Amniotic epithelial cell (primary cell): ENCODE results near the gene EIF2S1.
"Not testable (repeated sequence)": the region's sequence is repeated elsewhere in the genome, so short reads cannot be mapped to it uniquely, and the experiment has no call there.

Source experiments
- DNase-seq: peaks from one replicate; pipeline ENCODE4 v3.0.0-alpha.2; 2010; ENCODE audit warnings: low read depth

EIF2S1 gene

GRCh38 chr14:67371247-67372148, 11.4 kb downstream of the EIF2S1 start:
- DNase-seq = peak; percentile 72

GRCh38 chr14:67372833-67373232, 12.7 kb downstream of the EIF2S1 start:
- no peak for DNase-seq

DNA sequence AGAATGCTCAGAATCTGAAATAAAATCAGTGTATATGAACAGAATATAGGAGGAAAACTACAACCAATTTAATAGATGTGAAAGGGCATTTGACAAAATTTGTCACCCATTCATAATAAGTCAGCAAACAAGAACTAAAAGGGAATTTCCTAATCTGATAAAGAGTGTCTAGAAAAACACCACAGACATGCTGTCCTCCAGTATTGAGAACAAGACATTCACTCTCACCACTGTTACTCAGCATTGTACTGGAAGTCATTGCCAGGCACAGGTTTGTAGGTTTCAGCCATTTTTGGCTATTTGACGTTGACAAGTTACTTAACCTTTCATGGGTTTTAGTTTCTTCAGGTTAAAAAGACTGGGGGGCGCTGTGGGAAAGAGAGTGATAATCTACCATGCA, 13.2 kb downstream of the EIF2S1 start:
- peak; percentile 45 for DNase-seq

DNA sequence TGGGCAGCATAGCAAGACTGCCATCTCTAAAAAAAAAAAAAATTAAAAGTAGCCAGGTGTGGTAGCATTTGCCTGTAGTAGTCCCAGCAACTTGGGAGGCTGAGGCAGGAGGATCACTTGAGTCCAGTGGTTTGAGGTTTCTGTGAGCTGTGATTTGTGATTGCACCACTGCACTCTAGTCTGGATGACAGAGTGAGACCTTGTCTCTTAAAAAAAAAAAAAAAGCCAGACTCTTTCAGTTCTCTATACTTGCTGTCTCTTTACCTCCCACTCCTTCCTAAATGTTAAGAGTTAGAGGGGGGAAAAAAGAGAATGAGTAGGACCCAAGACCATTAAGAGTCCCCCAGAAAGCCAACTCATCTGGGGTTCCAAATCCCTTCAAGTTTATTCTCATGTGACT, 17.8 kb downstream of the EIF2S1 start:
- peak; percentile 15 for DNase-seq

DNA sequence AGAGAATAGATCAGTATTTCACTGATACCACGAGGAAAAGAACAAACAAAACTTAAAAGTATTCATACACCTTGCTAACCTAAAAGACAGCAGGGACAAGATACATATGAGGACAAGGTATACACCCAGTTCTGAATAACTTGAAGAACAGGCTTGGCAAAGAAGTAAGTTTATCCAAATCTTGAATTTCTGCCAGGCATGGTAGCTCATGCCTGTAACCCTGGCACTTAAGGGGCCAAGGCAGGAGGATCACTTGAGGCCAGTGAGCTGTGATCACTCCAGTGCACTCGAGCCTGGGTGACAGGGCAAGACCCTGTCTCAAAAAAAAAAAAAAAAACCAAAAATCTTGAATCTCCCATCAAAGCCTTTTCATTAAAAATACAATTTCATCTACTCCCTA, 25.0 kb downstream of the EIF2S1 start:
- no peak for DNase-seq

GRCh38 chr14:67385618-67386017, 25.5 kb downstream of the EIF2S1 start:
- no peak for DNase-seq

DNA sequence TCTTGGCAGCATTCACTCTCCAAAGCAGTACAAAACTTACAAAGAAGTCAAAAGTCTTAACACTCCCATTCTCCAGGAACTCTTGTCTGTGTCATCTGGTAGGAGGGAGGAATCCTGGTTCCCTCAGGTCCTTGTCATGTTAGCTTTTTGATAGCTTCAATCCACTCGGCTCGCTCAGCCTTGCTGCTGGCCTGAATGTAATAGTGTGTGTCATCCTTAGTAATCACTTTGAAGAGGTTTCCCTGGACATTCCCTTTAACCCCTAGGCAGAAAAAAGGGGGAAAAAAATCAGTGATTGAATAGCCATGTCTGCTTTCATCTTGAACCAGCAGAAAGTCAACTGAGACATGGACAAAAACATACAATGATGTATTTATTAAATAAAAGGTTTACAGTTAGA, 27.1 kb downstream of the EIF2S1 start:
- DNase-seq = no peak

GRCh38 chr14:67389275-67389674, 29.1 kb downstream of the EIF2S1 start:
- DNase-seq = no peak

DNA sequence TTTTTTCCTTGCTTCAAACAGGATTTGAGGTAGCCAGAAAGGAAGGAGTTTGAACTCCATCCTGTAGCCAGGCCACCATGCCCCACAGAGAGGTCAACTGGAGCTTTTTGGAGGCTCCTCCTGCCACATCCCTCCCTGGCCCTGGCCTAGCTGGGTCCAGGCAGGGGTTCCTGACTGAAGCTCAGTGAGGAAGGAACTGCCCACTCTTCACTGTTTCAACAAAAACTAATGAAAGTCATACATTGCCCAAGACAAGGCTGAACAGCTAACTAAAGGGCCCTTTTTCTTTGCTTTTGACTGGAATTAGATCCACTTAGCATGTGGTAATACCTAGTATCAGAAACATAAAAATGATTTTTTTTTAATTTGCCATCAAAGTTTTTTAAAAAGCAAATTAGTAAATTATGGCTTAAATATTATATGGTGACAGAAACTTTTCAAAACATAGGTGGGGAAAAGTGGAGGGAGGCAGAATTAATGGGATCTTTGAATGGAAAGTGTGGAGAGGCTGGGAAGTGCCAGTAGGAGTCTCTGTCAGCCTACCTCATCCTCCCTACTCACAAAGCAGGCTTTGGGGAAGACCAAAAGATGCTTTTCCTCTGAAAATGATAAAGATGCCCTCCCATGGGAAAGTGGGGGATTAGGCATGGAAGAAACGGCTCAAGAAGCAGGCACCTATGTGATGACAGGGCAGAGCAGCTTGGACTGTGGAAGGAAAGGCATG, 29.8 kb downstream of the EIF2S1 start:
- no peak for DNase-seq

GRCh38 chr14:67391268-67391667, 31.1 kb downstream of the EIF2S1 start:
- no peak for DNase-seq

DNA sequence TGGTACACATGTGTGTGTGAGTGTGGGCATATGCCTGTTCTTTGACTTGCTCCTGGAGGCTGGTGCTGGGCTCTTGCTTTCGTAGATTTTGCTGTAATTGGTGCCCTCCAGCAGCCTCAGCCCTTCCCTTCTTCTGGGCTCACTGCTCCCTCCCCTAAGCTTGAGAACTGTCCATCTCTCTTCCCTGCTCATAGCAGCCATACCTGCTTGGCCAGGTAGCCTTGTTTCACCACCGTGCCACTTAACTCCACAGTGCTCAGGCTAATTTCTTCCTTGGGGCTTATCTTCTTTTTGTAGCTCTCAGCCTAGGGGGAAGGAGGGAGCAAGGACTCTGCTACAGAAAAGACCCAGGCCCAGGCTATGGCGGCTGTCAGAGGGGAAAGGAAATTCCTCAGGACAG, 32.0 kb downstream of the EIF2S1 start:
- no peak for DNase-seq

GRCh38 chr14:67392800-67393199, 32.7 kb downstream of the EIF2S1 start:
- DNase-seq = no peak

DNA sequence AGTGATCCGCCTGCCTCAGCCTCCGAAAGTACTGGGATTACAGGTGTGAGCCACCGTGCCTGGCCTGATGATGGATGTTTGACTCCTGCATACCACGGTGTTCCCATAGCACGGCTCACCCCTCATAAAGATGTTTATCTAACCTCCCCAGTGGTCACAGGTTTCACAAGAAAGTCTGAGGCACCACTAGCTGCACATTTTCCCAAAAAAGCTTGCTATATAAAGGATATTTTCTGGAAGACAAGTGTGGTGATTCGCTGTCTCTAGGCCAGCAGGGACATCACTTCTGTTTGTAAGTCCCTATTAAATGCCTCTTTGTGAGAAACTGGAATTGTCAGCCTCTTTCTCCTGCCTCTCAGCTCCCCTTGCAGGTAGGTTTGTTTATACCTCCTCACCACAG, 33.6 kb downstream of the EIF2S1 start:
- DNase-seq = peak; percentile 41

GRCh38 chr14:67395086-67395875, 35.2 kb downstream of the EIF2S1 start:
- DNase-seq = no peak

DNA sequence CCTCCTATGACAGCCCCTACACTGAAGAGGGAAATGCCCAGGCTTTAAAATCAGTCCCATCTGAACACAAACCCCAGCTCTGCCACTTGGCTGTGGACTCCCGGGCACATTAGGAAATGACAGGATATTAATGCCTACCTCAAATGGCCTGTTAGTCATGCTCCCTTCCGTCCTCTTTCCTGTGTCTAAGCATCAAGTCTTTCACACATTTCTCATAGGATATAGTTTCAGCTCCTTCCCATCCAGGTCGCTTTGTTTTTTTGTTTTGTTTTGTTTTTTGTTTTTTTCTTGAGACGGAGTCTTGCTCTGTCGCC, 35.7 kb downstream of the EIF2S1 start:
- peak; percentile 21 for DNase-seq

- peak; percentile 82 for DNase-seq
Measured at GRCh38 chr14:67396381-67396970, 36.3 kb downstream of the EIF2S1 start.

DNA sequence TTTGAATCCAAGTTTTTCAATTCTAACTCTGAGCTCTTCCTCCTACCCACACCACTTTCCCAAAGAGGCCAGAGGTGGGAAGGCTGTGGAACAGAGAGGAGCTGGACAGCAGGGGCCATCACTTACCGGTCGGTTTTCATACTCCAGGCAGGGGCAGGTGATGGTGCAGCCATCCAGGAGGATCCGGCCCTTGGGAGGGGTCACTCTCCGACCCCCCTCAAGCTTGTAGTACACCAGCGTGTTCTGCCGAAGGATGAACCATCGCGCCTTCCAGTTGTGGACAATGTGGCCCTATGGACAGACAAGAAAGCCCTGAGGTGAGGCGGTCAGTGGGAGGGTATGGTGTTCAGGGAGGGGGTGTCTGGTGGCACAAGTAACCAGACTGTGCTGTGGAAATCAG, 37.4 kb downstream of the EIF2S1 start:
- DNase-seq = no peak

GRCh38 chr14:67400434-67400833, 40.3 kb downstream of the EIF2S1 start:
- DNase-seq = no peak

DNA sequence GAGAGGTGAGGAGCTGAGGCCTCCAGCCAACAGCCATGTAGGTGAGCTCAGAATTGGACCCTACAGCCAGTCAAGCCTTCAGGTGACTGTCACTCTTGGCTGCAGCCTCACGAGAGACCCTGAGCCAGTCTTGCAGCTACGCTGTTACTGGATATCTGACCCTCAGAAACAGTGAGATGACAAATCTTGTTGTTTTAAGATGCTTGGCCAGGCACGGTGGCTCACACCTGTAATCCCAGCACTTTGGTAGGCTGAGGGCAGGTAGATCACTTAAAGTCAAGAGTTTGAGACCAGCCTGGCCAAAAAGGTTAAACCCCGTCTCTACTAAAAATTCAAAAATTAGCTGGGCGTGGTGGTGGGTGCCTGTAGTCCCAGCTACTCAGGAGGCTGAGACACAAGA, 45.6 kb downstream of the EIF2S1 start:
- no peak for DNase-seq

GRCh38 chr14:67408122-67408801, 48.1 kb downstream of the EIF2S1 start:
- DNase-seq = not testable (repeated sequence)

- DNase-seq = no peak
Measured at GRCh38 chr14:67409461-67409860, 49.3 kb downstream of the EIF2S1 start.

DNA sequence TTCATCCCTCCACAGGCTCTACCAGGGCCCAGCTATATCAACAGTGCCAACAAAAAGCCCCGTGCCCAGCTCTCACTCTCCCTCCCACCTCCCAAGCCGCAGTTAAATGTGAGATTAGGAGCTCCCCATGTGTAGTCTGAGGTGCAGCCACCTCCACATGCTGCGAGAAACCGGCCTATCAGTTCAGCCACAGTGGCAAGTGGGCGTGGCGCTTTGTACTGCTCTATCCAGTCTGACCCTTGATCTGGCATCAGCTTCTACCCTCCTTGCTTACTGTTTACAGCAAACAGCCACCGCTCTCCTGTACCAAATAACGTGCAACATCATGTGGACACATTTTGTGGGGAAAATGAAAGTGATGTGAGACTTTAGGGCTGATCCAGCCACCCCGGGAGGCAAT, 50.2 kb downstream of the EIF2S1 start:
- DNase-seq = no peak
